Chondrocyte (in vitro differentiated cells): Measurements from ENCODE around the gene CCDC106. TPM values are rescaled to one million over a fixed set of nuclear protein-coding genes. Genes with fewer than 3 reads are reported as not detected.

Experiments used
- DNase-seq: peaks from one replicate; pipeline ENCODE4 v3.0.0; 2021; ENCODE audit warnings: mixed read lengths, low spot score
- H3K27ac Mint-ChIP-seq: one replicate; pipeline ENCODE4 v1.8.0; 2021; ENCODE audit warnings: mild to moderate bottlenecking, moderate library complexity, mixed read lengths; ENCODE audit not compliant: unreplicated experiment
- H3K27me3 Mint-ChIP-seq: 2 replicates; pipeline ENCODE4 v1.8.0; 2021; ENCODE audit warnings: low read depth, mixed read lengths
- H3K36me3 Mint-ChIP-seq: 2 replicates; pipeline ENCODE4 v1.8.0; 2021; ENCODE audit warnings: low read depth, mixed read lengths
- H3K4me1 Mint-ChIP-seq: 2 replicates; pipeline ENCODE4 v1.8.0; 2021; ENCODE audit warnings: low read depth, mild to moderate bottlenecking, mixed read lengths
- H3K4me3 Mint-ChIP-seq: one replicate; pipeline ENCODE4 v1.8.0; 2021; ENCODE audit warnings: mild to moderate bottlenecking, moderate library complexity, mixed read lengths; ENCODE audit not compliant: unreplicated experiment
- H3K9me3 Mint-ChIP-seq: 2 replicates; pipeline ENCODE4 v1.8.0; 2021; ENCODE audit warnings: low read depth, mixed read lengths
- total RNA-seq: library from RNA; stranded (reverse); gene quantifications from 3 replicates; pipeline ENCODE4 v1.2.1, GENCODE V29; 2021
- TF ChIP-seq, protein P1 (sequence below): fragments of 200-600 bp; sonication (generic); IDR thresholded peaks from 2 replicates; pipeline ENCODE4 v1.5.0; 2021; ENCODE audit warnings: antibody characterized with exemption, mild to moderate bottlenecking, moderate library complexity

Gene CCDC106
- total RNA-seq, 1 donor from 2014 or later = 20.9 TPM

GRCh38 chr19:55686311-55687050, 38.5 kb downstream of the CCDC106 start:
- H3K27me3 Mint-ChIP-seq = no peaks in the 10 kb centered on the region
- H3K27ac Mint-ChIP-seq = peak overlapping the region; percentile 32
- DNase-seq = peak; percentile 59
- H3K36me3 Mint-ChIP-seq = peaks cover 7% of the 10 kb centered on the region
- H3K4me1 Mint-ChIP-seq = peaks cover 6% of the 10 kb centered on the region
- TF ChIP-seq, protein P1, sequence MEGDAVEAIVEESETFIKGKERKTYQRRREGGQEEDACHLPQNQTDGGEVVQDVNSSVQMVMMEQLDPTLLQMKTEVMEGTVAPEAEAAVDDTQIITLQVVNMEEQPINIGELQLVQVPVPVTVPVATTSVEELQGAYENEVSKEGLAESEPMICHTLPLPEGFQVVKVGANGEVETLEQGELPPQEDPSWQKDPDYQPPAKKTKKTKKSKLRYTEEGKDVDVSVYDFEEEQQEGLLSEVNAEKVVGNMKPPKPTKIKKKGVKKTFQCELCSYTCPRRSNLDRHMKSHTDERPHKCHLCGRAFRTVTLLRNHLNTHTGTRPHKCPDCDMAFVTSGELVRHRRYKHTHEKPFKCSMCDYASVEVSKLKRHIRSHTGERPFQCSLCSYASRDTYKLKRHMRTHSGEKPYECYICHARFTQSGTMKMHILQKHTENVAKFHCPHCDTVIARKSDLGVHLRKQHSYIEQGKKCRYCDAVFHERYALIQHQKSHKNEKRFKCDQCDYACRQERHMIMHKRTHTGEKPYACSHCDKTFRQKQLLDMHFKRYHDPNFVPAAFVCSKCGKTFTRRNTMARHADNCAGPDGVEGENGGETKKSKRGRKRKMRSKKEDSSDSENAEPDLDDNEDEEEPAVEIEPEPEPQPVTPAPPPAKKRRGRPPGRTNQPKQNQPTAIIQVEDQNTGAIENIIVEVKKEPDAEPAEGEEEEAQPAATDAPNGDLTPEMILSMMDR = no peak
- no peak overlapping the region for H3K4me3 Mint-ChIP-seq
- no peaks in the 10 kb centered on the region for H3K9me3 Mint-ChIP-seq

DNA sequence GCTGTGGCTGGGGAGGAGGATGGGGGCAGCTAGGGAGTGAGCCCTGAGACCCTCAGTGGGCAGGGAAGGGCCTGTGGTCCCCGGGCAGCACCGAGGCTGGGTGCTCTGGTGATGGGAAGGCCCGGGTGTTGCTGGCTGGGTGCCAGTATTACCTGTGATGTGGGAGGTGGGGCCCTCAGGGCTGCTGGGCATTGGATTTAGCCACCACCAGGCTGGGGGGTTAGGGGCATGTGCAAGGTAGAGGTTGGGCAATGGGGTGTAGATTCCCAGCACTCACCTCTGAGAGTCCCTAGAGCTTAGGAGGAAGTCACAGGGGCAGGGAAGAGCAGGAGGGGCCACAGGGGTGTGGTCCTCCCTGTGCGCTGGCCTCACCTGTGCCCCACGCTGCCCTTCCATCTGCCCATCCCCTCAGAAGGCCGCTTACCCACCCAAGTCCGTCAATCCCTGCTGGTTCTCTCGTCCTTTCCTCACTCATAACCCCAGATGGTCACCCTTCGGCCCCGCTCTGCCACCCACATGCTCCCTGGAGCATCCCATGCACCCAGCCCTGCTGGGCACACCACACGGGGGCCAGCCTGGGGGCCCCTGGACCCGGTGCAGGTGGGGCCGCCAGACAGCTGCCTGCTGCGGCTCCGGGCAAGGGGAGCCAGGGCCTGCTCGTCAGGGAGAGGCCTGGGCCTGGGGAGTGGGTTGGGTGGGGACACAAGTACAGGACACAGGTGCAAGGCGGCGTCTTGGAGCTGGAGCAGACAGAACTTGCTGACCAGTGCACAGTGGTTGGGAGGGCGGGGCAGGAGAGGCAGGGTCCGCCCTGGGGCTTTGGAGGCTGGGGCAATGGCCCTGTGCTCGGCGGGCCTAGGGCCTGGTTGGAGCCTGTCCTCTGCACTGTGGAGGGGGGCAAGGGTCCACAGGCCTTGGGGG, 39.5 kb downstream of the CCDC106 start:
- Mint-ChIP-seq H3K36me3 (peaks cover 7% of the 10 kb centered on the region), H3K4me3 (no peak overlapping the region), H3K4me1 (peaks cover 6% of the 10 kb centered on the region), H3K27ac (no peak overlapping the region), H3K27me3 (no peaks in the 10 kb centered on the region), H3K9me3 (no peaks in the 10 kb centered on the region)
- TF ChIP-seq, protein P1 = no peak
- DNase-seq = peak; percentile 88

- H3K9me3 Mint-ChIP-seq = no peaks in the 10 kb centered on the region
- H3K27me3 Mint-ChIP-seq = no peaks in the 10 kb centered on the region
- no peak overlapping the region for H3K4me3 Mint-ChIP-seq
- DNase-seq = peak; percentile 88
- TF ChIP-seq, protein P1 = no peak
- peaks cover 12% of the 10 kb centered on the region for H3K36me3 Mint-ChIP-seq
- no peak overlapping the region for H3K27ac Mint-ChIP-seq
- peaks cover 6% of the 10 kb centered on the region for H3K4me1 Mint-ChIP-seq
Measured at GRCh38 chr19:55688422-55689218, 40.6 kb downstream of the CCDC106 start.

- Mint-ChIP-seq H3K27ac (no peak overlapping the region), H3K36me3 (peaks cover 15% of the 10 kb centered on the region), H3K4me1 (peaks cover 6% of the 10 kb centered on the region), H3K4me3 (no peak overlapping the region), H3K27me3 (no peaks in the 10 kb centered on the region), H3K9me3 (no peaks in the 10 kb centered on the region)
- peak; percentile 91 for DNase-seq
- TF ChIP-seq, protein P1 = no peak
Measured at GRCh38 chr19:55689411-55690108, 41.5 kb downstream of the CCDC106 start.
